IPS-NIHi11 (cell line): ENCODE data around the gene LLGL1.
A peak's percentile ranks its signal among the peaks of the same experiment; 100 is the strongest.
"Not testable (repeated sequence)": the region's sequence is repeated elsewhere in the genome, so short reads cannot be mapped to it uniquely, and the experiment has no call there.

Experiments
- DNase-seq: peaks from one replicate; pipeline ENCODE4 v3.0.0; 2012; ENCODE audit warnings: mixed read lengths, low spot score

Gene LLGL1

GRCh38 chr17:18194394-18194793 is 31.0 kb upstream of the LLGL1 start:
- DNase-seq: no peak

- no peak for DNase-seq
These were observed 30.6 kb upstream of the LLGL1 start for GRCh38 chr17:18194804-18195203.

GRCh38 chr17:18195246-18195645 is 30.2 kb upstream of the LLGL1 start:
- DNase-seq: no peak

GRCh38 chr17:18197535-18198194 is 27.8 kb upstream of the LLGL1 start:
- DNase-seq: no peak

GRCh38 chr17:18198530-18198929 is 26.9 kb upstream of the LLGL1 start:
- no peak for DNase-seq

GRCh38 chr17:18201108-18201507 is 24.3 kb upstream of the LLGL1 start:
- DNase-seq: no peak

GRCh38 chr17:18203308-18203707 is 22.1 kb upstream of the LLGL1 start:
- no peak for DNase-seq

GRCh38 chr17:18205861-18206260 is 19.6 kb upstream of the LLGL1 start:
- no peak for DNase-seq

GRCh38 chr17:18206962-18207361 is 18.5 kb upstream of the LLGL1 start:
- no peak for DNase-seq

- DNase-seq: no peak
These were observed 17.3 kb upstream of the LLGL1 start for GRCh38 chr17:18208092-18208491.

- no peak for DNase-seq
These were observed 11.7 kb upstream of the LLGL1 start for GRCh38 chr17:18213666-18214270.

- not testable (repeated sequence) for DNase-seq
These were observed 8.5 kb upstream of the LLGL1 start for GRCh38 chr17:18216906-18217305.

GRCh38 chr17:18217412-18218015 is 7.9 kb upstream of the LLGL1 start:
- DNase-seq: peak; percentile 91

GRCh38 chr17:18218756-18219415 is 6.5 kb upstream of the LLGL1 start:
- no peak for DNase-seq

GRCh38 chr17:18224053-18224386 is 1.4 kb upstream of the LLGL1 start:
- DNase-seq: no peak

GRCh38 chr17:18224387-18225120 is 881 bp upstream of the LLGL1 start:
- peak; percentile 80 for DNase-seq

GRCh38 chr17:18225642-18226283 is 328 bp downstream of the LLGL1 start:
- DNase-seq: no peak

GRCh38 chr17:18226284-18226945 is 980 bp downstream of the LLGL1 start:
- no peak for DNase-seq

GRCh38 chr17:18227635-18228034 is 2.2 kb downstream of the LLGL1 start:
- no peak for DNase-seq

- DNase-seq: no peak
These were observed 2.8 kb downstream of the LLGL1 start for GRCh38 chr17:18228176-18228682.

GRCh38 chr17:18229254-18229653 is 3.8 kb downstream of the LLGL1 start:
- no peak for DNase-seq
